Natural killer cell treated with Interleukin-12 subunit alpha and Interleukin-12 subunit beta and Interleukin-15 and Interleukin-18, amount 100 ng/mL, for 72 hours (primary cell): ENCODE data around the gene TCFL5. TPM values are rescaled to one million over a fixed set of nuclear protein-coding genes. Genes with fewer than 3 reads are reported as not detected.
"Not testable (repeated sequence)": the region's sequence is repeated elsewhere in the genome, so short reads cannot be mapped to it uniquely, and the experiment has no call there.

ENCODE experiments used
- ATAC-seq, 2 donors: fragments of 150-1000 bp; cut with Tn5 transposase in 1 of 2; sonication (Bioruptor Pico), chemical (Tn5 transposase) in 1 of 2; 2 replicates each; pipeline ENCODE4 v1.10.0; 2021
- DNase-seq: peaks from one replicate; pipeline ENCODE4 v3.0.0; 2022; ENCODE audit warnings: low spot score
- H3K27ac Mint-ChIP-seq, 2 donors: 1 replicate in 1 of 2; 2 replicates in 1 of 2; pipeline ENCODE4 v1.8.0; 2022; ENCODE audit warnings: mixed read lengths in 2 of 2, mild to moderate bottlenecking in 1 of 2, moderate library complexity in 1 of 2
- H3K27me3 Mint-ChIP-seq, 2 donors: 1 replicate in 1 of 2; 2 replicates in 1 of 2; pipeline ENCODE4 v1.8.0; 2022; ENCODE audit warnings: mixed read lengths in 2 of 2
- H3K36me3 Mint-ChIP-seq: one replicate; pipeline ENCODE4 v1.8.0; 2022; ENCODE audit warnings: mixed read lengths
- H3K4me1 Mint-ChIP-seq, 2 donors: 1 replicate in 1 of 2; 2 replicates in 1 of 2; pipeline ENCODE4 v1.8.0; 2022; ENCODE audit warnings: low read depth in 2 of 2, mixed read lengths in 2 of 2, mild to moderate bottlenecking in 1 of 2
- H3K4me3 Mint-ChIP-seq: one replicate; pipeline ENCODE4 v1.8.0; 2022; ENCODE audit warnings: mixed read lengths
- H3K9me3 Mint-ChIP-seq: 2 replicates; pipeline ENCODE4 v1.8.0; 2022; ENCODE audit warnings: mixed read lengths
- total RNA-seq, 2 donors: library from RNA; stranded (reverse); gene quantifications; one replicate each; pipeline ENCODE4 v1.2.3, GENCODE V29; 2022

Gene TCFL5
- total RNA-seq, 2 donors from 2014 or later: 4.1 to 5.9 TPM

DNA sequence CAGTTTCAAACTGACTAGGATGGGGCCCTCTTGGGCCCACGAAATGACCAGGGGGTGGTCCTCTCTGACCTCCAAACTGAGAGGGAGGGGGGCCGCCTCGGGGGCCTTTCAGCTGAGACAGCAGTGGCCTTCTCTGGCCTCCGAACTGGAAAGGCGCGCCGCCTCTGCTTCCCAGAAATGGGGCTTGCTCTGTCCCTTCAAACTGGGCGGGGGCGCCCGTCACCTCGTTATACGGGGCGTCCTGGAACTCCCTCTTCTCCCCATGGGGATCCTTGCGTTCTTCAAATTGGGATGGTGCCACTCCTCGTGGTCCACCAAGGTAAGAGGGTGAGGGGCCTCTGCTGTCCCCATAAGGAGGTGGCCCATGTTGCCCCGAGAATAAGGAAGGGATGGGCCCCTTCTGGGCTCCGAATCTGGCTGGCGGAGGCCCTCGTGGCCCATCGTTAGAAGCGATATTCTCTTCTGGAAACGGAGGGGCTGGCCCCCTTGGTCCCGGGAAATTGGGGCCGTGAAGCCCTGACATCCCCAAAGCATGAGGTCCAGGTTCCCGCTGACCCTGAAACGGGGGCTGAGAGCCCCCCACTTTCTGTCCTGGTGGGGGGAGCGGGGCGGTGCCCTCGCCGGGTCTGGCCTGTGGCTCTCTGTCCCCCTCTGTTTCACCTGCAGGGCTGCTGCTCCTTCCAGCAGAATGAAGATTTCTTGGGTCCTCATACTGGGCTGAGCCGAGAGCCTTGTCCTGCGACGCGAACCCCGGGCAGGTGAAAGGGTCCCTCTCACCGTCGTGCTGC, 18.7 kb upstream of the TCFL5 start:
- DNase-seq: no peak
- no peak overlapping the region for H3K27ac Mint-ChIP-seq

DNA sequence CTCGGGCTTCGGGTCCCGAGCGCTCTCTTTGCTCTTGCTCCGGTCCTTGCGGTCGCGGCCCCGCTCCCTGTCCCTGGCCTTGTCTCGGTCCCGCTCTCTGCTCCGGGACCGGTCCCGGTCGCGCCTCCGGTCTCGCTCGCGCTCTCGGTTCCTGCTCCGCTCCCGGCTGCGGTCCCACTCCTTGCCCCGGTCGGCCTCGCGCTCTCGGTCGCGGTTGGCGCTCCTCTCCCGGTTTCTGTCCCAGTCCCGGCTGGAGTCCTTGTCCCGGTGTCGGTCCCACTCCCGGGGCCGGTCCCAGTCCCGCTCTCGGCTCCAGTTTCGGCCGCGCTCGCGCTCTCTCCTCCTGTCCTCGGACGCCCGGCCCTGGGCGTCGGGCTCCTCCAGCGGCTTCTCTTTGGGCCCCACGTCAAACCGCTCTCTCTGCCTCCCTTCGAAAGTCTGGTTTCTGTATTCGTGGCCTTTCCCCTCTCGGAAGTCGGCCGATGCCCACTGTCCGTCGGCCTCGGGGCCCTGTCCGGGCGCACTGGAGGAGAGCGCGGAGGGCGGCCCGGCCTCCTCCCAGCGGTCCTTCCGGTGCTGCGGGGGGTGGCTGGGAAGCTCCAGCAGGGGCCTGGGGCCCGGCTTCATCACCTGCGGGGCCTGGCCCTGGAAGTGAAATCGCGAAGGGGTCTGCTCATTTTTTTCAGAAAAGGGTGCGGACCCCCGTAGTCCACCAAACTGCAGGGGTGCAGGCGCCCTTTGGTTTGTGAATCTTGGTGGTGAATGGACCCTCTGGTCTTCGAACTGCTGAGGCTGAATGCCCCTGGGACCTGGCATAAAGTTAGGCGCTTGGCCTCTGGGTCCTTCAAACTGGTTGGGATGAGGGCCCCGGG, 17.9 kb upstream of the TCFL5 start:
- DNase-seq (peak; percentile 61), ATAC-seq (no peak)
- no peak overlapping the region for H3K27ac Mint-ChIP-seq
- no peaks in the 10 kb centered on the region for H3K27me3 Mint-ChIP-seq
- H3K4me3 Mint-ChIP-seq: no peak overlapping the region
- no peaks in the 10 kb centered on the region for H3K9me3 Mint-ChIP-seq
- peaks cover 7 to 14% of the 10 kb centered on the region in 2 donors for H3K4me1 Mint-ChIP-seq
- peaks cover 6% of the 10 kb centered on the region for H3K36me3 Mint-ChIP-seq

More for the DNA sequence above, 18.7 kb upstream of the TCFL5 start:
- H3K4me3 Mint-ChIP-seq: no peak overlapping the region
- H3K36me3 Mint-ChIP-seq: peaks cover 6% of the 10 kb centered on the region
- no peaks in the 10 kb centered on the region for H3K9me3 Mint-ChIP-seq
- no peak for ATAC-seq
- H3K27me3 Mint-ChIP-seq: no peaks in the 10 kb centered on the region
- peaks cover 6 to 13% of the 10 kb centered on the region in 2 donors for H3K4me1 Mint-ChIP-seq

DNA sequence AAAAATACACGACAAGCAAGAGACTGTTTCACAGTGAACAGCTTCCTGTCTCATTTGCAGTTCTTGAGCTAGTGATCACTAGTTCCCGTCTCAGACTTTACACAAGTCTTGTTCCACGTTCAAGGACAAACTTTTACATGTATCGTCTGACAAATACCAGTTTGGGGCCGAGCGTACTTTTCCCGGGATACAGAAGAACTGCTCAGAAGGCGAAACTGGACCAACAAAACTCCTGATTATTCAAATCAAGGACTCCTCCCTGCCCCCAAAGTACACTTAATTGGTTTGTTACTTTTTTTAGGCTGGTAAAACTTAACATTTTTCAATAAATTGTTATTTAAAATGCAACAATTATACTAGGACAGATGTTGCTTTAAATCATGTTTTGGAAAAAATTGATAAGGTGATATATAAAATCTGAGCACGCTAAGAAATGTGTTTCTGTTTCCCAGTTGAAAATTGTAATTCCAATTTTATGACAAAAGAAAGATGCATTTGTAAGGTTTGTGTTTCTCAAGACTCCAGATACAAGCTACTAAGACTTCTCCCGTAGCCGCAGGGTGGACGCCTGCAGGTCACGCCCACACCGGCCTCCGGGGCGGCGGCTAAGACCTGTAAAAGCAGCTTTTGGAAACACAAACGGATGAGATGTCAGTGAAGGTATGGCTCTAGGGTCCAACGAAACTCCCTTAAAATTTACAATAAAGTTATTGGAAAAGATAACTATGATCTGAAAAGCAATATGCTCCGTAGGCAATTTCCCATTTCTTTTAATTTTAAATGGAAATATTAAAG, 16.8 kb upstream of the TCFL5 start:
- DNase-seq: no peak
- no peaks in the 10 kb centered on the region for H3K27me3 Mint-ChIP-seq
- peaks cover 6% of the 10 kb centered on the region for H3K36me3 Mint-ChIP-seq
- no peak overlapping the region for H3K27ac Mint-ChIP-seq
- peaks cover 14 to 18% of the 10 kb centered on the region in 2 donors for H3K4me1 Mint-ChIP-seq
- no peak overlapping the region for H3K4me3 Mint-ChIP-seq
- ATAC-seq: no peak
- H3K9me3 Mint-ChIP-seq: no peaks in the 10 kb centered on the region

DNA sequence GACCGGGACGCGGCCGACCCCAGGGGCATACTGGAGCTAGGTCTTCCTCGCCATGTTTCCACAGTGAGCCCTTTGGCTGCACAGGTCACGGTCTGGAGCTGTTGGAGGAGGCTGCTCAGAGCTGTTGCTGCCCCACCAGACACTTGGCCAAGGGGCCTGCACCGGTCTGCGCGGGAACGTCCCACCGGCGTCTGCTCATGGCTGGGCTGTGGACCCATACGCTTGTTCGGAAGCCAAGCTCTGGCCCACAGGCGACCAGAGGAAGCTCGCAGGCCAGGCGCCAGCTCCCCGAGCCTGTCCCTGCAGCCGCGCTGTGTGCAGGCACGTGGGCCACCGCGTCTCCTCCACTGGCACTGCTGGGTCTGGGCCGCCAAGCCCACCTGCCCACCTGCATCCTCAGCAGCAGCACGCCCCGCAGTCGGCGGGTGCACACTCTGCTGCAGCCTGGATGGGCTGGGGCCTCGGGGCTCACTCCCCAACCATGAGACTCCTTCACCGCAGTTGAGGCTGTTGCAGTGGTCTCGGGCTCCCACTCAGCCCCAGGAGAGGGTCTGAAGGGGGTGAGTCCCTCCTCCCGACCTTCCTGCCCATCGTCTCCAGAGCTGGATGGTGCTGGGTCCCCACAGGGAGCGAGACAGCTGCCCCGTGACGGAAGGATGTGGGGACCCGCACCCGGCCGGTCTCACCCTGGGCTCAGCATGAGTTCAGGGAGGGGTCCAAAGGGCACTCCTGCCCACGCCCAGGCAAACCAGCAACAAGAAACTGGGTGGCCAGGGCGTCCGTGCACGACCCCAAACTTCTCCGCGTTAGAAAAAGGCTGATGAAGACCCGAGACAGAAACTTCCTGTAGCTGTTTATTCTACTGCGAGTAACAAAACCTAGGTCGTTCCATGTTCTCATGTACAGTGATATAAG, 15.5 kb upstream of the TCFL5 start:
- Mint-ChIP-seq H3K4me1 (peaks cover 18 to 21% of the 10 kb centered on the region in 2 donors), H3K36me3 (peaks cover 6% of the 10 kb centered on the region), H3K4me3 (no peak overlapping the region), H3K27me3 (peaks cover 0 to 3% of the 10 kb centered on the region in 2 donors), H3K9me3 (no peaks in the 10 kb centered on the region), H3K27ac (no peak overlapping the region)
- ATAC-seq: peak; percentile 22 to 63
- DNase-seq: no peak

DNA sequence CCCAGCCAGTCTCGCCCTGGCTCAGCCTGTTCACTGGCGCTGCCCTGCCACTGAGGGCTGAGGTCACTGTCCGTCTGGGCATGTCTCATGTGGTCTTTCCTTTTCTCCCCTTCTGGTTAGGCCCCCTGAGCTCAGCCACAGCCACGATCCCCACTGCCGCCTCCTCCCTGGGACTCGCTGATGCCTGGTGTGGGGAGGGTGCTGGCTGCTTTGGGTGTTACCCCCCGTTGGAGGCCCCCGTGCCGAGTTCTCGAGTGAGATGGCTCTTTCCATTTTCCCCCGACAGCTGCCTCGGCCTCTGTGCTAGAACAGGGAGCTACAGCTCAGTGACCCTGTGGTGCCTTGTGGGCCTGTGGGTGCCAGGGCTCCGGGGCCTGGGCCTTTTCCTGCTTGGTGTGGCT, 14.9 kb upstream of the TCFL5 start:
- DNase-seq: no peak
- ATAC-seq: peak; percentile 35 to 44
- H3K4me3 Mint-ChIP-seq: no peak overlapping the region
- peaks cover 0 to 3% of the 10 kb centered on the region in 2 donors for H3K27me3 Mint-ChIP-seq
- H3K27ac Mint-ChIP-seq: no peak overlapping the region
- no peaks in the 10 kb centered on the region for H3K9me3 Mint-ChIP-seq
- H3K4me1 Mint-ChIP-seq: peaks cover 17 to 18% of the 10 kb centered on the region in 2 donors
- peaks cover 3% of the 10 kb centered on the region for H3K36me3 Mint-ChIP-seq

DNA sequence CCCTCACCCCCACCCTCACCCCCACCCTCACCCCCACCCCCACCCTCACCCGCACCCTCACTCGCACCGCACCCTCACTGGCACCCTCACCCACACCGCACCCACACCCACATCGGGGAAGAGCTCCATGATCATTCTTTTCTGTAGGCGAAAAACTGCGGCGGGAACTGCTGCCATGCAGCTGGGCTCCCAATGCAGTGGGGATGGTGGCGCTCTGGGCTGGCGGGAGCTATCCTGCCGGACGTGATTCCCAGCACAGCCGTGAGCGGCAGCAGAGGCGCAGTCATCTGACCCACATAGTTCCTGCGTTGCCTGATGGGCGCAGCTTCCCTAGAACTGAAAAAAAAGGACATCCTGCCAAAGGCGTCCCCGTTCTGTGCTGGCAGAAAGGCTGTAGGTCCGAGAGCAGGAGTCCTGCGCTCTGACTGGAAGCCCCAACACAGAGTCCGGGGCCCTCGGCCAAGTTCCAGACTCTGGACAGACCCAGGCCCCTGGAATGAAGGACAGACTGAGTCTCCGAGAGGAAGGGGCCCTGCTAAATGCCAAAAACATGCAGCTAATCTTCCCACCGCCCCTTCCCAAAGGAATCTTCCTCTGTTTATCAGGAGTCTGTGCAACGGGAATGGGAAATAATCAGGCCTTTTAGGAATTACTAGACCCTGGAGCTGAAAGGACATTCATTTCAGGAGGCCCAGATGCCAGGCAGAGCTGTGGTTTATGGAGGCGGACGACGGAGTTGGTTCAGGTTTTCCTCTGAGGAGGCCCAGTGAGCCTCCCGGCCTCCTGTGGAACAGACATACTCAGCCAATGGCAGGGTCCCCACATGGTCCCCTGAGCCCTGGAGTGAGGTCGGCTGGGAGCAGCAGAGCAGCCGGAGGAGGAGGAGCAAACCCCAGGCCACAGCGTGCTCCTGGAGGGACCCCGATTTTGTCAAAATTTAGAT, 14.1 kb upstream of the TCFL5 start:
- Mint-ChIP-seq H3K36me3 (no peaks in the 10 kb centered on the region), H3K27me3 (peaks cover 0 to 3% of the 10 kb centered on the region in 2 donors), H3K27ac (peak overlapping the region in 1 of 2 donors; percentile 48), H3K4me1 (peaks cover 15% of the 10 kb centered on the region in 2 donors), H3K4me3 (no peak overlapping the region), H3K9me3 (no peaks in the 10 kb centered on the region)
- ATAC-seq (peak in 1 of 2 donors; percentile 38), DNase-seq (no peak)

DNA sequence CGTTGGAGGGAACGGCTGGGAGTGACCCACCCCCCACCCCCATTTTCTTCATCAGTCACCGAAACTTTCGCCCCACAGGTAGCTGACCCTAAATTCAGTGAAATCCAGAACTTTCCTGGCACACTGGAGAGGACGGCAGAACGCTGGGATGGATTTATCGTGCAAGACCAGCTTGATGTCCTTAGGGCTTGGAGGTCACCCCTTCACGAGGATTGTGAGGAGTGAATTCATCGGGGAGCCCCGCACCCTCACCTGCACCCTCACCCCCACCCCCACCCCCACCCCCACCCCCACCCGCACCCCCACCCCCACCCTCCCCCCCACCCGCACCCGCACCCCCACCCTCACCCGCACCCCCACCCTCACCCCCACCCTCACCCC, 13.3 kb upstream of the TCFL5 start:
- no peaks in the 10 kb centered on the region for H3K9me3 Mint-ChIP-seq
- peaks cover 0 to 3% of the 10 kb centered on the region in 2 donors for H3K27me3 Mint-ChIP-seq
- DNase-seq: no peak
- H3K36me3 Mint-ChIP-seq: no peaks in the 10 kb centered on the region
- no peak overlapping the region for H3K27ac Mint-ChIP-seq
- no peak overlapping the region for H3K4me3 Mint-ChIP-seq
- peaks cover 15% of the 10 kb centered on the region in 2 donors for H3K4me1 Mint-ChIP-seq
- no peak for ATAC-seq

DNA sequence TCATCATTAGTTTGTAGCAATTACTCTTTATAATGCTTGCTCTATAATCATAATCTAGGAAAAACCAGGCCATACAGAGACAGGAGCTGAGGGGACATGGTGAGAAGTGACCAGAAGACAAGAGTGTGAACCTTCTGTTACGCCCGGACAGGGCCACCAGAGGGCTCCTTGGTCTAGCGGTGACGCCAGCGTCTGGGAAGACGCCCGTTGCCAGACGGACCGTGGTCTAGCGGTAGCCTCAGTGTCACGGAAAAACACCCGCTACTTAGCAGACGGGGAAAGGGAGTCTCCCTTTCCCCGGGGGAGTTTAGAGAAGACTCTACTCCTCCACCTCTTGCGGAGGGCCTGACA, 12.0 kb upstream of the TCFL5 start:
- H3K36me3 Mint-ChIP-seq, H3K27me3 Mint-ChIP-seq, H3K4me3 Mint-ChIP-seq, H3K9me3 Mint-ChIP-seq, ATAC-seq: not testable (repeated sequence)
- Mint-ChIP-seq H3K27ac (peak overlapping the region in 1 of 2 donors; percentile 58), H3K4me1 (peaks cover 15% of the 10 kb centered on the region in 2 donors)
- peak; percentile 61 for DNase-seq

DNA sequence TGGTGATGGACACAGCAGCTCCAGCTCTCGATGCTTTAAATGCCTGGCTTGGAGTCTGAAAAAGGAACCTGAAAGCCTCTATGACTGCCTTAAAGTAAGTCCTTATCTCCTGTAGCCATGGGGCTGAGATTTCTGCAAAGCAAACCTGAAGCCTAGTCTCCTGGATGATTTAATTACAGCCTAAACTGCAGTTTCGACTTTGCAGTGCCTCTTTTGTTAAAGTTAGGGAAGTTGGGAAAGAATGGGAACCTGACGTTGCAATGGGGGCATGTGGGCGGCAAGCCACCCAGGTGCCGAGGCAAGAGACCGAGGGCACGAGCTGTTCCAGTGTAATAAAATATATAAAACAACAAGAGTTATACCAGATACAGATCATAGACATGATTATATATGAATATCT, 11.7 kb upstream of the TCFL5 start:
- H3K27me3 Mint-ChIP-seq: peaks cover 0 to 3% of the 10 kb centered on the region in 2 donors
- no peak for ATAC-seq
- H3K4me3 Mint-ChIP-seq: no peak overlapping the region

DNA sequence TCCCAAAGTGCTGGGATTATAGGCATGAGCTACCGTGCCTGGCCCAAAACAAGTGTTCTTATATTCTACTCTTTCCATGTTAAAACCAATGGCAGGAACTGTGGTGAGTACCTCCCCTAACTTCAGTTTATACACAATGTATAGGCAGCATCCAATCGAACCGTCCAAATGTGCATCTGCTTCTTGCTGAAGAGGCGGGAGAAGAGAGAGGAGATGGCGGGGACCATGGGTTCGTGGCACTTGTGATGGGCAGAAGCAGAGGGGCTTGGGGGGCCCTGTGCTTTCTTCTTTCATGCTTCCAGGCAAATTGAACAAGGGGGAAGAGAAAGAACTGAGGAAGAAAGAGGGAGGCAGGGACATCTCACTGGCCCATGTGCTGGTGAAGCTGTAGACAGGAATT, 11.2 kb upstream of the TCFL5 start:
- H3K4me1 Mint-ChIP-seq: peaks cover 15% of the 10 kb centered on the region in 2 donors
- no peak overlapping the region for H3K4me3 Mint-ChIP-seq
- no peaks in the 10 kb centered on the region for H3K36me3 Mint-ChIP-seq
- no peaks in the 10 kb centered on the region for H3K9me3 Mint-ChIP-seq
- peaks cover 0 to 3% of the 10 kb centered on the region in 2 donors for H3K27me3 Mint-ChIP-seq
- no peak for DNase-seq
- ATAC-seq: no peak
- H3K27ac Mint-ChIP-seq: no peak overlapping the region

More for the DNA sequence above, 11.7 kb upstream of the TCFL5 start:
- peaks cover 15% of the 10 kb centered on the region in 2 donors for H3K4me1 Mint-ChIP-seq
- peak overlapping the region in 1 of 2 donors; percentile 58 for H3K27ac Mint-ChIP-seq
- no peak for DNase-seq
- H3K9me3 Mint-ChIP-seq: no peaks in the 10 kb centered on the region
- H3K36me3 Mint-ChIP-seq: no peaks in the 10 kb centered on the region

DNA sequence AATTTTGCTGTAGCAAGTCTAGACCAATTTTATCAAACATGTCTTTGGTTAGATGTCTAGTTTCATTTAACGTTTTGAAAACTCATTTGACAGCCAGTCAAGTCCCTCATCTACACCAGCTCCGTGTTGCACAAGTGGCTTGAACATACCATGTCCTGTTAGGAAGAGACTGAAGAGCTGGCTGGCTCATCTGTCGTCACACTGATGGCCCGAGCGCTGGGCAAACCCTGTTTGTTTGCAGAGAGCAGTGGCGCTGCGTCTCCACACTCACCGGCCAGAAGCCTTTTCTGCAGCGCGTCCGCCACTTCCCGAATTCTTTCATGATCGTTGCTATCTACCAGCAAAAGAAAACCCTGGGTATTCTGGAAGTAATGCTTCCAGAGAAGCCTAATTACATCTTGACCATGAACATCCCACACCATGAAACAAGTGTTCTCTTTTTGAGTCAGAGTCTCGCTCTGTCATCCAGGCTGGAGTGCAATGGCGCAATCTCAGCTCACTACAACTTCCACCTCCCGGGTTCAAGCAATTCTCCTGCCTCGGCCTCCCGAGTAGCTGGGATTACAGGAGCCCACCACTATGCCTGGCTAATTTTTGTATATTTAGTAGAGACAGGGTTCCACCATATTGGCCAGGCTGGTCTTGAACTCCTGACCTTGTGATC, 10.7 kb upstream of the TCFL5 start:
- Mint-ChIP-seq H3K36me3 (no peaks in the 10 kb centered on the region), H3K9me3 (no peaks in the 10 kb centered on the region)

More for the DNA sequence above, 10.7 kb upstream of the TCFL5 start:
- H3K4me3 Mint-ChIP-seq: no peak overlapping the region
- DNase-seq (no peak), ATAC-seq (no peak)
- H3K4me1 Mint-ChIP-seq: peaks cover 15% of the 10 kb centered on the region in 2 donors
- H3K27me3 Mint-ChIP-seq: peaks cover 0 to 3% of the 10 kb centered on the region in 2 donors
- H3K27ac Mint-ChIP-seq: no peak overlapping the region
